Activated T-helper 1 cell treated with Interleukin-2 at 50 U/mL for 16 hours (primary cell): ENCODE measurements around the gene MAST4.

Experiments
- DNase-seq: peaks from one replicate; pipeline ENCODE4 v3.0.0-alpha.2; 2020; ENCODE audit warnings: low read depth

MAST4 gene

GRCh38 chr5:67135381-67135984, 539.3 kb downstream of the MAST4 start:
- no peak for DNase-seq

GRCh38 chr5:67139030-67139429, 542.8 kb downstream of the MAST4 start:
- DNase-seq: no peak

- DNase-seq: no peak
Measured at GRCh38 chr5:67140413-67140812, 544.2 kb downstream of the MAST4 start.

GRCh38 chr5:67141644-67142043, 545.5 kb downstream of the MAST4 start:
- no peak for DNase-seq

- DNase-seq: no peak
Measured at GRCh38 chr5:67142816-67143215, 546.6 kb downstream of the MAST4 start.

GRCh38 chr5:67143549-67143948, 547.4 kb downstream of the MAST4 start:
- DNase-seq: no peak

- DNase-seq: no peak
Measured at GRCh38 chr5:67144183-67144639, 548.0 kb downstream of the MAST4 start.

- DNase-seq: no peak
Measured at GRCh38 chr5:67146574-67146973, 550.4 kb downstream of the MAST4 start.

- no peak for DNase-seq
Measured at GRCh38 chr5:67146981-67147380, 550.8 kb downstream of the MAST4 start.

- no peak for DNase-seq
Measured at GRCh38 chr5:67147760-67148159, 551.6 kb downstream of the MAST4 start.

- no peak for DNase-seq
Measured at GRCh38 chr5:67149057-67149950, 553.1 kb downstream of the MAST4 start.

- no peak for DNase-seq
Measured at GRCh38 chr5:67149951-67150523, 553.8 kb downstream of the MAST4 start.

GRCh38 chr5:67152400-67152799, 556.2 kb downstream of the MAST4 start:
- no peak for DNase-seq

GRCh38 chr5:67153292-67153691, 557.1 kb downstream of the MAST4 start:
- DNase-seq: no peak

- DNase-seq: no peak
Measured at GRCh38 chr5:67154556-67155206, 558.5 kb downstream of the MAST4 start.

GRCh38 chr5:67156976-67157583, 560.9 kb downstream of the MAST4 start:
- DNase-seq: peak; percentile 28

- no peak for DNase-seq
Measured at GRCh38 chr5:67160272-67160671, 564.1 kb downstream of the MAST4 start.

GRCh38 chr5:67160985-67161384, 564.8 kb downstream of the MAST4 start:
- DNase-seq: peak; percentile 32

- DNase-seq: no peak
Measured at GRCh38 chr5:67161767-67162166, 565.6 kb downstream of the MAST4 start.

- DNase-seq: no peak
Measured at GRCh38 chr5:67163231-67163756, 567.1 kb downstream of the MAST4 start.

GRCh38 chr5:67163863-67164595, 567.8 kb downstream of the MAST4 start:
- DNase-seq: no peak
